HuH-7 (cell line): Measurements from ENCODE around the gene LRP3.

Experiments
- DNase-seq: peaks from one replicate; pipeline ENCODE4 v3.0.0; 2011; ENCODE audit warnings: low spot score

The LRP3 gene

GRCh38 chr19:33255781-33256180, 61.7 kb downstream of the LRP3 start:
- DNase-seq, result no peak

- no peak for DNase-seq
Observed at GRCh38 chr19:33256261-33256660, 62.1 kb downstream of the LRP3 start.

GRCh38 chr19:33257828-33258227, 63.7 kb downstream of the LRP3 start:
- DNase-seq, result no peak
